Endothelial cell of umbilical vein (primary cell): ENCODE measurements around the gene RUNX2. TPM values are rescaled to one million over a fixed set of nuclear protein-coding genes. Genes with fewer than 3 reads are reported as not detected.

Experiments used
- BruUV-seq: library from RNA; stranded (reverse); fragments of 400-500 nt; replicated peaks from 2 replicates; lab custom pipeline; 2021; lab: Mats Ljungman, UMichigan
- CTCF ChIA-PET: fragments of 300-600, 350-600 bp; sonication (Branson Sonifier 250); formaldehyde crosslinking; loops from one replicate; lab custom pipeline; 2021; ENCODE audit warnings: antibody characterized with exemption, inconsistent platforms; lab: Charles Lee
- POLR2A ChIA-PET: fragments of 300-600, 350-600 bp; sonication (Branson Sonifier 250); formaldehyde crosslinking; loops from one replicate; lab custom pipeline; 2021; ENCODE audit warnings: antibody characterized with exemption, inconsistent platforms; lab: Charles Lee
- DNase-seq: peaks from one replicate; pipeline ENCODE4 v3.0.0-alpha.2; 2011; ENCODE audit warnings: low read depth, low spot score
- FAIRE-seq: peaks from 2 replicates; lab custom pipeline; 2011; peaks lifted over from hg19 to GRCh38; lab: Jason Lieb, UNC
- H2AFZ ChIP-seq: 2 replicates; pipeline ENCODE4 v1.6.0; 2012; ENCODE audit warnings: low read depth, low read length, control low read depth, inconsistent platforms
- H3K27ac ChIP-seq: 2 replicates; pipeline ENCODE4 v1.5.1; 2011; ENCODE audit warnings: low read depth, mild to moderate bottlenecking, control low read depth, low read length, moderate library complexity; ENCODE audit not compliant: insufficient read depth
- H3K27me3 ChIP-seq, 2 experiments: 2 replicates each; pipeline versions ENCODE4 v1.6.0 to v1.6.1; 2011; ENCODE audit warnings: low read length in 2 of 2, mixed read lengths in 1 of 2; ENCODE audit not compliant: control insufficient read depth in 2 of 2, insufficient read depth in 2 of 2
- H3K36me3 ChIP-seq, 2 experiments: 2 replicates in 1 of 2; 3 replicates in 1 of 2; pipeline ENCODE4 v1.5.1; 2011; ENCODE audit warnings: low read length in 2 of 2, mild to moderate bottlenecking in 1 of 2, moderate library complexity in 1 of 2; ENCODE audit not compliant: control insufficient read depth in 2 of 2, insufficient read depth in 2 of 2; ENCODE audit errors: extremely low read depth in 1 of 2
- H3K4me1 ChIP-seq: 3 replicates; pipeline ENCODE4 v1.5.1; 2011; ENCODE audit warnings: mild to moderate bottlenecking, low read length; ENCODE audit not compliant: control insufficient read depth, insufficient read depth; ENCODE audit errors: extremely low read depth
- H3K4me2 ChIP-seq: 2 replicates; pipeline ENCODE4 v1.6.1; 2011; ENCODE audit warnings: low read length, control low read depth, mixed read lengths; ENCODE audit not compliant: insufficient read depth
- H3K4me3 ChIP-seq, 3 experiments: fragments of 200-600 bp in 1 of 3; sonication (generic), shearing (Covaris generic) in 1 of 3; replicated peaks in 1 of 3; 2 replicates each; pipeline ENCODE4 v1.5.1; 2011 to 2016; ENCODE audit warnings: control low read depth in 3 of 3, low read length in 3 of 3, mild to moderate bottlenecking in 2 of 3, inconsistent platforms in 1 of 3, low read depth in 1 of 3, moderate library complexity in 1 of 3; ENCODE audit not compliant: insufficient read depth in 1 of 3
- H3K79me2 ChIP-seq: 2 replicates; pipeline ENCODE4 v1.6.0; 2012; ENCODE audit warnings: low read length, inconsistent platforms; ENCODE audit not compliant: control insufficient read depth, insufficient read depth
- H3K9ac ChIP-seq: replicated peaks from 2 replicates; pipeline ENCODE3; 2011; ENCODE audit warnings: low read length, control low read depth; ENCODE audit not compliant: insufficient read depth; ENCODE audit errors: extremely low read depth
- H3K9me1 ChIP-seq: replicated peaks from 3 replicates; pipeline ENCODE4 v1.6.0; 2011; ENCODE audit warnings: mild to moderate bottlenecking, low read length; ENCODE audit not compliant: control insufficient read depth, insufficient read depth; ENCODE audit errors: extremely low read depth
- H3K9me3 ChIP-seq: replicated peaks from 2 replicates; pipeline ENCODE4 v1.5.1; 2012; ENCODE audit warnings: low read length, inconsistent platforms; ENCODE audit not compliant: control insufficient read depth, insufficient read depth
- H4K20me1 ChIP-seq: replicated peaks from 2 replicates; pipeline ENCODE3; 2011; ENCODE audit warnings: mild to moderate bottlenecking, low read length; ENCODE audit not compliant: control insufficient read depth, insufficient read depth; ENCODE audit errors: extremely low read depth
- EZH2 ChIP-seq: IDR thresholded peaks from 2 replicates; pipeline ENCODE4 v1.6.1; 2012; ENCODE audit warnings: borderline replicate concordance, low read depth, mild to moderate bottlenecking, moderate library complexity, low read length, inconsistent platforms; ENCODE audit not compliant: severe bottlenecking
- FOS ChIP-seq: IDR thresholded peaks from 2 replicates; pipeline ENCODE4 v1.6.1; 2011; ENCODE audit warnings: mild to moderate bottlenecking, low read length, moderate library complexity, borderline replicate concordance; ENCODE audit not compliant: insufficient read depth
- GATA2 ChIP-seq: IDR thresholded peaks from 2 replicates; pipeline ENCODE4 v1.7.0; 2011; ENCODE audit warnings: low read depth, mild to moderate bottlenecking, moderate library complexity, mixed read lengths, low read length; ENCODE audit not compliant: insufficient read length, insufficient read depth
- JUN ChIP-seq: IDR thresholded peaks from 2 replicates; pipeline ENCODE4 v1.6.1; 2011; ENCODE audit warnings: borderline replicate concordance, low read depth; ENCODE audit not compliant: insufficient read length, insufficient read depth
- MYC ChIP-seq: IDR thresholded peaks from one replicate; pipeline ENCODE4 v1.6.1; 2011; ENCODE audit warnings: mild to moderate bottlenecking, low read depth, low read length
- POLR2A ChIP-seq: IDR thresholded peaks from 2 replicates; pipeline ENCODE4 v1.6.1; 2012; ENCODE audit warnings: low read depth, mild to moderate bottlenecking, control low read depth, low read length
- POLR2AphosphoS5 ChIP-seq: IDR thresholded peaks from 2 replicates; pipeline ENCODE4 v1.6.1; 2012; ENCODE audit warnings: low read depth, mild to moderate bottlenecking, control low read depth, low read length, moderate library complexity; ENCODE audit not compliant: insufficient read depth
- dilution Hi-C: fragments of 300-500 bp; cut with MboI; formaldehyde crosslinking; loops from one replicate; pipeline ENCODE4 v1.15.0; 2019; ENCODE audit warnings: low sequenced_read_pairs; ENCODE audit not compliant: extremely low pct_ligation_motif_present
- intact Hi-C: fragments of 100-400 bp; cut with micrococcal nuclease; formaldehyde crosslinking; loops from one replicate; pipeline ENCODE4 v1.10.0; 2022
- polyA plus RNA-seq, 4 experiments: library from polyadenylated mRNA; depleted of rRNA in 3 of 4; stranded (reverse) in 3 of 4; unstranded in 1 of 4; fragments of >200 nt; gene quantifications; 2 replicates each; pipeline versions ENCODE4 v1.2.1 to v1.2.3, GENCODE V29; 2011 to 2012; ENCODE audit warnings: missing spikeins in 1 of 4
- total RNA-seq: library from RNA; stranded (reverse); gene quantifications from 2 replicates; pipeline ENCODE4 v1.2.3, GENCODE V29; 2021
- TF ChIP-seq, protein P1 (sequence below), 2 donors: IDR thresholded peaks; 1 replicate in 1 of 2; 2 replicates in 1 of 2; pipeline ENCODE4 v1.5.1; 2011; ENCODE audit warnings: low read length in 2 of 2, mild to moderate bottlenecking in 2 of 2, moderate library complexity in 2 of 2, control low read depth in 1 of 2, inconsistent platforms in 1 of 2, low read depth in 1 of 2; ENCODE audit not compliant: insufficient read depth in 1 of 2; ENCODE audit errors: extremely low read depth in 1 of 2
- TF ChIP-seq, protein P2 (sequence below): IDR thresholded peaks from 2 replicates; pipeline ENCODE4 v1.6.1; 2011; ENCODE audit not compliant: insufficient read depth, insufficient read length

The RUNX2 gene
- total and polyA plus RNA-seq, 2 donors (not counting 3 experiments of a cell fraction or from before 2014, with no cell fraction given), result 0.06 TPM; not detected in 1

DNA sequence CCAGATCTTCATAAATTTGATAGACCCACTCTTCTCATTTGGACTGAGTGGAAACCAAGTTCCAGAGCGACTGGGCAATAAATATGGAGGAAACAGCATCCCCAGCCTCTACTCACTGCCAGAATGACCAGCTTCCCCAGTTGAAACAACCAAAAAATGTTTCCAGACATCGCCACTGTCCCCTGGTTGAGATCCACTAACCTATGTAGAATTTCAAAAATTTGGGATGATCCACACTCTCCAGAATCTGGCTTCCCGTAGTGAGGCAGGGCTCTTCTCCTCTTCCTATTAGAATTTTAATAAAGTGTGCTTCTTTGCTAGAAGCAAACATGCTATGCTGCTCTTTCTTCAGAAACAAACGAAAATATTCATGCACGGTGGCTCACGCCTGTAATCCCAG is 336.6 kb downstream of the RUNX2 start:
- H3K27me3 ChIP-seq, result peaks cover 9 to 12% of the 10 kb centered on the region in 2 experiments
- ChIA-PET CTCF (interaction anchor here (1.0 to 1.8 kb wide), 3 partner anchors 11 to 1009 kb away, joined by 4 read pairs; no protein-coding TSS in a partner anchor), POLR2A (no interaction called here)
- no peak overlapping the region for H3K4me2 ChIP-seq
- no peak overlapping the region for H2AFZ ChIP-seq
- H3K9me3 ChIP-seq, result no peaks in the 10 kb centered on the region
- intact Hi-C loops, result no loop called here
- no peak overlapping the region for H3K27ac ChIP-seq
- peaks cover 8% of the 10 kb centered on the region for H3K4me1 ChIP-seq
- dilution Hi-C loops, result no loop called here
- no peaks in the 10 kb centered on the region for H3K79me2 ChIP-seq
- no peak overlapping the region for H3K4me3 ChIP-seq
- TF ChIP-seq, protein P1, sequence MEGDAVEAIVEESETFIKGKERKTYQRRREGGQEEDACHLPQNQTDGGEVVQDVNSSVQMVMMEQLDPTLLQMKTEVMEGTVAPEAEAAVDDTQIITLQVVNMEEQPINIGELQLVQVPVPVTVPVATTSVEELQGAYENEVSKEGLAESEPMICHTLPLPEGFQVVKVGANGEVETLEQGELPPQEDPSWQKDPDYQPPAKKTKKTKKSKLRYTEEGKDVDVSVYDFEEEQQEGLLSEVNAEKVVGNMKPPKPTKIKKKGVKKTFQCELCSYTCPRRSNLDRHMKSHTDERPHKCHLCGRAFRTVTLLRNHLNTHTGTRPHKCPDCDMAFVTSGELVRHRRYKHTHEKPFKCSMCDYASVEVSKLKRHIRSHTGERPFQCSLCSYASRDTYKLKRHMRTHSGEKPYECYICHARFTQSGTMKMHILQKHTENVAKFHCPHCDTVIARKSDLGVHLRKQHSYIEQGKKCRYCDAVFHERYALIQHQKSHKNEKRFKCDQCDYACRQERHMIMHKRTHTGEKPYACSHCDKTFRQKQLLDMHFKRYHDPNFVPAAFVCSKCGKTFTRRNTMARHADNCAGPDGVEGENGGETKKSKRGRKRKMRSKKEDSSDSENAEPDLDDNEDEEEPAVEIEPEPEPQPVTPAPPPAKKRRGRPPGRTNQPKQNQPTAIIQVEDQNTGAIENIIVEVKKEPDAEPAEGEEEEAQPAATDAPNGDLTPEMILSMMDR (IDR thresholded peaks at IDR 0.05; ENCODE audit: extremely low read depth in 1 of 2, insufficient read depth in 1 of 2, low read depth in 1 of 2, low read length in 2 of 2), result no peak
- no peak for TF ChIP-seq JUN
- no peak for TF ChIP-seq MYC
- TF ChIP-seq POLR2AphosphoS5, result no peak
- no peak for TF ChIP-seq FOS
- no peak for TF ChIP-seq EZH2
- no peak for TF ChIP-seq GATA2
- TF ChIP-seq, protein P2, sequence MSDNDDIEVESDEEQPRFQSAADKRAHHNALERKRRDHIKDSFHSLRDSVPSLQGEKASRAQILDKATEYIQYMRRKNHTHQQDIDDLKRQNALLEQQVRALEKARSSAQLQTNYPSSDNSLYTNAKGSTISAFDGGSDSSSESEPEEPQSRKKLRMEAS, result no peak
- no peak for TF ChIP-seq POLR2A
- no TSS peak for BruUV-seq
- no peaks in the 10 kb centered on the region for H3K9me1 ChIP-seq
- DNase-seq, result no peak
- no peaks in the 10 kb centered on the region for H4K20me1 ChIP-seq
- H3K36me3 ChIP-seq, result no peaks in the 10 kb centered on the region
- FAIRE-seq, result no peak
- H3K9ac ChIP-seq, result no peak overlapping the region
